Right lobe of liver (tissue), 4 donors: ENCODE measurements around the gene INPP5A.

Experiments used
- CTCF ChIP-seq, 4 donors: fragments of 200-600 bp in 3 of 4; fragments of 450-650 bp in 1 of 4; IDR thresholded peaks; one replicate each; pipeline versions ENCODE4 v1.5.1 to v1.8.0; 2016 to 2022; ENCODE audit warnings: antibody characterized with exemption in 4 of 4, mild to moderate bottlenecking in 2 of 4
- POLR2A ChIP-seq: fragments of 450-650 bp; IDR thresholded peaks from one replicate; pipeline ENCODE4 v1.6.1; 2017; ENCODE audit warnings: antibody characterized with exemption, mild to moderate bottlenecking
- donor health status: DM: no; HTN: no; CAD: no.
- donor health status: DM: no; HTN: no; CAD: no.
- donor health status: DM: no; HTN: yes; CAD: no.

GRCh38 chr10:132645630-132646442 is 108.2 kb downstream of the INPP5A start:
- TF ChIP-seq CTCF (IDR thresholded peaks at IDR 0.05) (no peak), POLR2A (no peak)
